H9 (cell line): ENCODE data around the gene NOTCH1. TPM values are rescaled to one million over a fixed set of nuclear protein-coding genes. Genes with fewer than 3 reads are reported as not detected.

Experiments
- DNase-seq: peaks from one replicate; pipeline ENCODE4 v3.0.0-alpha.2; 2017
- H2AFZ ChIP-seq: one replicate; pipeline ENCODE4 v1.6.1; 2013; ENCODE audit warnings: mild to moderate bottlenecking, low read length, control low read depth, moderate library complexity
- H2AK5ac ChIP-seq: 2 replicates; pipeline ENCODE4 v1.6.1; 2013; ENCODE audit warnings: low read length, control low read depth, mixed read lengths; ENCODE audit not compliant: insufficient read length
- H2BK120ac ChIP-seq: one replicate; pipeline ENCODE4 v1.6.1; 2013; ENCODE audit warnings: low read depth, mild to moderate bottlenecking, low read length, control low read depth, inconsistent platforms; ENCODE audit not compliant: poor library complexity, severe bottlenecking
- H2BK12ac ChIP-seq: 2 replicates; pipeline ENCODE4 v1.6.1; 2013; ENCODE audit warnings: low read length, control low read depth, mixed read lengths, low read depth; ENCODE audit not compliant: insufficient read length
- H2BK15ac ChIP-seq: 2 replicates; pipeline ENCODE4 v1.6.1; 2013; ENCODE audit warnings: low read depth, low read length, control low read depth
- H2BK20ac ChIP-seq: one replicate; pipeline ENCODE4 v1.6.1; 2013; ENCODE audit warnings: low read depth, mild to moderate bottlenecking, low read length, control low read depth, inconsistent platforms; ENCODE audit not compliant: poor library complexity, severe bottlenecking
- H2BK5ac ChIP-seq: 2 replicates; pipeline ENCODE4 v1.6.1; 2013; ENCODE audit warnings: low read length, control low read depth, mixed read lengths; ENCODE audit not compliant: insufficient read length
- H3K14ac ChIP-seq: 2 replicates; pipeline ENCODE4 v1.6.1; 2013; ENCODE audit warnings: low read length, control low read depth; ENCODE audit not compliant: insufficient read depth
- H3K18ac ChIP-seq: 2 replicates; pipeline ENCODE4 v1.6.1; 2013; ENCODE audit warnings: low read depth, mild to moderate bottlenecking, mixed read lengths, low read length, control low read depth; ENCODE audit not compliant: insufficient read length
- H3K23ac ChIP-seq: 2 replicates; pipeline ENCODE4 v1.6.1; 2013; ENCODE audit warnings: low read length, control low read depth, mixed read lengths, low read depth; ENCODE audit not compliant: insufficient read length
- H3K23me2 ChIP-seq: 2 replicates; pipeline ENCODE4 v1.6.1; 2013; ENCODE audit warnings: low read depth, mild to moderate bottlenecking, mixed read lengths, low read length, control low read depth; ENCODE audit not compliant: insufficient read length, poor library complexity, severe bottlenecking
- H3K27ac ChIP-seq: 2 replicates; pipeline ENCODE4 v1.5.1; 2013; ENCODE audit warnings: low read length, control low read depth, mixed read lengths, low read depth; ENCODE audit not compliant: insufficient read length
- H3K27me3 ChIP-seq: 2 replicates; pipeline ENCODE4 v1.6.1; 2013; ENCODE audit warnings: low read length, control low read depth, inconsistent platforms; ENCODE audit not compliant: insufficient read depth
- H3K4ac ChIP-seq: 2 replicates; pipeline ENCODE4 v1.6.1; 2013; ENCODE audit warnings: low read depth, mild to moderate bottlenecking, control low read depth, inconsistent platforms, low read length, moderate library complexity
- H3K4me1 ChIP-seq: 2 replicates; pipeline ENCODE4 v1.6.1; 2013; ENCODE audit warnings: low read length, control low read depth, inconsistent platforms; ENCODE audit not compliant: insufficient read depth
- H3K4me2 ChIP-seq: 2 replicates; pipeline ENCODE4 v1.6.1; 2013; ENCODE audit warnings: low read length, control low read depth, mixed read lengths; ENCODE audit not compliant: insufficient read length, insufficient read depth
- H3K56ac ChIP-seq: 2 replicates; pipeline ENCODE4 v1.6.1; 2013; ENCODE audit warnings: low read depth, mild to moderate bottlenecking, mixed read lengths, low read length, control low read depth; ENCODE audit not compliant: insufficient read length
- H3K79me1 ChIP-seq: 2 replicates; pipeline ENCODE4 v1.6.1; 2013; ENCODE audit warnings: low read depth, mild to moderate bottlenecking, moderate library complexity, low read length, control low read depth, inconsistent platforms; ENCODE audit not compliant: insufficient read depth, poor library complexity, severe bottlenecking
- H3K79me2 ChIP-seq: 2 replicates; pipeline ENCODE4 v1.6.1; 2013; ENCODE audit warnings: low read length, control low read depth, inconsistent platforms; ENCODE audit not compliant: insufficient read depth
- H3K9ac ChIP-seq: 2 replicates; pipeline ENCODE4 v1.6.1; 2013; ENCODE audit warnings: low read length, control low read depth, mixed read lengths; ENCODE audit not compliant: insufficient read length; ENCODE audit errors: extremely low read depth
- H3K9me3 ChIP-seq: one replicate; pipeline ENCODE4 v1.6.1; 2013; ENCODE audit warnings: low read depth, low read length, inconsistent platforms; ENCODE audit not compliant: control insufficient read depth
- H3T11ph ChIP-seq: one replicate; pipeline ENCODE4 v1.6.1; 2013; ENCODE audit warnings: mild to moderate bottlenecking, low read length, control low read depth, inconsistent platforms
- H4K20me1 ChIP-seq: one replicate; pipeline ENCODE4 v1.6.1; 2013; ENCODE audit not compliant: control insufficient read depth, insufficient read length, insufficient read depth
- H4K5ac ChIP-seq: 2 replicates; pipeline ENCODE4 v1.6.1; 2013; ENCODE audit warnings: low read depth, mild to moderate bottlenecking, mixed read lengths, low read length, control low read depth; ENCODE audit not compliant: insufficient read length
- H4K8ac ChIP-seq: replicated peaks from 2 replicates; pipeline ENCODE4 v1.6.1; 2013; ENCODE audit warnings: low read length, control low read depth, mixed read lengths, low read depth; ENCODE audit not compliant: insufficient read length
- H4K91ac ChIP-seq: 2 replicates; pipeline ENCODE4 v1.6.1; 2013; ENCODE audit warnings: low read depth, mild to moderate bottlenecking, moderate library complexity, mixed read lengths, low read length, control low read depth; ENCODE audit not compliant: insufficient read length
- H3K27ac Mint-ChIP-seq, 3 experiments: 2 replicates in 2 of 3; 3 replicates in 1 of 3; pipeline ENCODE4 v1.8.0; 2020 to 2021; ENCODE audit warnings: mixed read lengths in 3 of 3, mild to moderate bottlenecking in 1 of 3, moderate library complexity in 1 of 3
- H3K27me3 Mint-ChIP-seq: 2 replicates; pipeline ENCODE4 v1.8.0; 2021; ENCODE audit warnings: low read depth, mild to moderate bottlenecking, moderate library complexity, mixed read lengths
- H3K36me3 Mint-ChIP-seq, 3 experiments: 2 replicates in 2 of 3; 3 replicates in 1 of 3; pipeline ENCODE4 v1.8.0; 2020 to 2021; ENCODE audit warnings: low read depth in 3 of 3, mixed read lengths in 3 of 3; ENCODE audit not compliant: insufficient read depth in 1 of 3
- H3K4me1 Mint-ChIP-seq, 2 experiments: 2 replicates each; pipeline ENCODE4 v1.8.0; 2020; ENCODE audit warnings: mixed read lengths in 2 of 2
- H3K4me3 Mint-ChIP-seq, 2 experiments: 2 replicates in 1 of 2; 3 replicates in 1 of 2; pipeline ENCODE4 v1.8.0; 2020 to 2021; ENCODE audit warnings: mild to moderate bottlenecking in 2 of 2, mixed read lengths in 2 of 2, moderate library complexity in 1 of 2
- H3K9me3 Mint-ChIP-seq, 2 experiments: 2 replicates in 1 of 2; 3 replicates in 1 of 2; pipeline ENCODE4 v1.8.0; 2020; ENCODE audit warnings: mild to moderate bottlenecking in 2 of 2, mixed read lengths in 2 of 2, moderate library complexity in 1 of 2
- WGBS: extraction: QIAGEN DNeasy Blood & Tissue Kit; methylation state at CpG from one replicate; pipeline ENCODE4 v1.1.7; 2013; ENCODE audit warnings: missing lambda C conversion rate, low lambda C conversion rate, mixed read lengths; ENCODE audit not compliant: insufficient read length; ENCODE audit errors: extremely low coverage; 5-methylcytosine and 5-hydroxymethylcytosine counted together
- total RNA-seq: library from RNA; stranded (reverse); gene quantifications from 2 replicates; pipeline ENCODE4 v1.2.1, GENCODE V29; 2021
- TF ChIP-seq, protein P1 (sequence below): fragments of 200-600 bp; sonication (generic); conservative IDR thresholded peaks from 3 replicates; pipeline ENCODE4 v1.8.0; 2021; ENCODE audit warnings: antibody characterized with exemption, mild to moderate bottlenecking

The NOTCH1 gene
- total RNA-seq, 1 experiment from 2014 or later, result 71.6 TPM

DNA sequence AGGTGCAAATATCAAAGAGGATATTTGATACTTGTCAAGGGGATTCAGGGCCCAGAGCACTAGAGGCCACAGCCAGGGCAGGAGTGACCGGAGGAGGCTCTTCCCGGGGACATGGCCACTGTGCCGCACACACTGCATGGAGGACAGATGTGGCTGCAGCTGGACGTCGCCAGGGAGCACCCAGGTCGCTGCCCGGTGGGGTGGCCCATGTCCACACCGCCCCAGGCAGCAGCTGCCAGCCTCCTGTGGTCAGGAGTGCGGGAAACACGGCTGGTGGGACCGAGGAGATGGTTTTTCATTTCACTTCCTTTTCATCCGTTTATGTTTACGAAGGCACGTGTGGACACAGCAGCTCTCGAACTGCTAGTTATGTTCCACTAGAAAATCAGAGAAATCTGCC is 78.1 kb downstream of the NOTCH1 start:
- no CpG with 5 or more reads among the region's 15 CpGs for WGBS
- H4K20me1 ChIP-seq, result no peaks in the 10 kb centered on the region
- H3K4me1 Mint-ChIP-seq, result no peaks in the 10 kb centered on the region
- H4K91ac ChIP-seq, result no peak overlapping the region
- H2BK120ac ChIP-seq, result no peak overlapping the region
- no peaks in the 10 kb centered on the region for H3K9me3 Mint-ChIP-seq
- H3K27ac Mint-ChIP-seq, result no peak overlapping the region
- no peaks in the 10 kb centered on the region for H3K23me2 ChIP-seq
- H3K4ac ChIP-seq, result no peak overlapping the region
- TF ChIP-seq, protein P1, sequence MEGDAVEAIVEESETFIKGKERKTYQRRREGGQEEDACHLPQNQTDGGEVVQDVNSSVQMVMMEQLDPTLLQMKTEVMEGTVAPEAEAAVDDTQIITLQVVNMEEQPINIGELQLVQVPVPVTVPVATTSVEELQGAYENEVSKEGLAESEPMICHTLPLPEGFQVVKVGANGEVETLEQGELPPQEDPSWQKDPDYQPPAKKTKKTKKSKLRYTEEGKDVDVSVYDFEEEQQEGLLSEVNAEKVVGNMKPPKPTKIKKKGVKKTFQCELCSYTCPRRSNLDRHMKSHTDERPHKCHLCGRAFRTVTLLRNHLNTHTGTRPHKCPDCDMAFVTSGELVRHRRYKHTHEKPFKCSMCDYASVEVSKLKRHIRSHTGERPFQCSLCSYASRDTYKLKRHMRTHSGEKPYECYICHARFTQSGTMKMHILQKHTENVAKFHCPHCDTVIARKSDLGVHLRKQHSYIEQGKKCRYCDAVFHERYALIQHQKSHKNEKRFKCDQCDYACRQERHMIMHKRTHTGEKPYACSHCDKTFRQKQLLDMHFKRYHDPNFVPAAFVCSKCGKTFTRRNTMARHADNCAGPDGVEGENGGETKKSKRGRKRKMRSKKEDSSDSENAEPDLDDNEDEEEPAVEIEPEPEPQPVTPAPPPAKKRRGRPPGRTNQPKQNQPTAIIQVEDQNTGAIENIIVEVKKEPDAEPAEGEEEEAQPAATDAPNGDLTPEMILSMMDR, result no peak
- no peaks in the 10 kb centered on the region for H3K27me3 ChIP-seq
- no peak overlapping the region for H3K4me2 ChIP-seq
- H3K9ac ChIP-seq, result no peak overlapping the region
- no peaks in the 10 kb centered on the region for H3K9me3 ChIP-seq
- peaks cover 14% of the 10 kb centered on the region; the same call in 1 of the 2 replicates for H3K79me2 ChIP-seq
- no peak overlapping the region for H2AK5ac ChIP-seq
- H3K27me3 Mint-ChIP-seq, result no peaks in the 10 kb centered on the region
- peaks cover 12% of the 10 kb centered on the region for H3K79me1 ChIP-seq
- H3K4me1 ChIP-seq, result no peaks in the 10 kb centered on the region
- H3K36me3 Mint-ChIP-seq, result peaks cover 43 to 88% (median 83%) of the 10 kb centered on the region in 3 experiments; a peak in 6 of 7 replicates
- H3K23ac ChIP-seq, result no peak overlapping the region
- H4K8ac ChIP-seq, result no peak overlapping the region
- no peak overlapping the region for H3K14ac ChIP-seq
- H2BK20ac ChIP-seq, result no peak overlapping the region
- H2AFZ ChIP-seq, result no peak overlapping the region
- H3K4me3 Mint-ChIP-seq, result no peak overlapping the region
- no peak overlapping the region for H2BK12ac ChIP-seq
- no peak overlapping the region for H2BK15ac ChIP-seq
- H2BK5ac ChIP-seq, result no peak overlapping the region
- H3K18ac ChIP-seq, result no peak overlapping the region
- no peak overlapping the region for H3K56ac ChIP-seq
- DNase-seq, result no peak
- no peak overlapping the region for H4K5ac ChIP-seq
- H3K27ac ChIP-seq, result no peak overlapping the region
- H3T11ph ChIP-seq, result no peak overlapping the region
